Inflammatory macrophage treated with lipopolysaccharide for 4 hours (primary cell): Measurements from ENCODE around the gene SELENOS.

ENCODE experiments used
- DNase-seq: peaks from one replicate; pipeline ENCODE4 v3.0.0-alpha.2; 2020

SELENOS gene

GRCh38 chr15:101277038-101277822 lies at the start of gene SELENOS:
TSS of gene SELENOS (minus strand) at chr15:101277485. CDS start at chr15:101277417, 68 bp downstream.
- DNase-seq = peak; percentile 96

- no peak for DNase-seq
Observed at GRCh38 chr15:101326462-101327146, 49.3 kb upstream of the SELENOS start.

- DNase-seq = no peak
Observed at GRCh38 chr15:101326026-101326315, 48.7 kb upstream of the SELENOS start.

GRCh38 chr15:101325263-101326025 lies 48.2 kb upstream of the SELENOS start:
- DNase-seq = no peak

GRCh38 chr15:101324524-101325177 lies 47.4 kb upstream of the SELENOS start:
- no peak for DNase-seq

- DNase-seq = no peak
Observed at GRCh38 chr15:101323793-101324523, 46.7 kb upstream of the SELENOS start.

- no peak for DNase-seq
Observed at GRCh38 chr15:101322854-101323477, 45.7 kb upstream of the SELENOS start.

- no peak for DNase-seq
Observed at GRCh38 chr15:101322016-101322695, 44.9 kb upstream of the SELENOS start.

GRCh38 chr15:101320501-101321052 lies 43.3 kb upstream of the SELENOS start:
- DNase-seq = peak; percentile 86

- DNase-seq = no peak
Observed at GRCh38 chr15:101318839-101319238, 41.6 kb upstream of the SELENOS start.

- DNase-seq = no peak
Observed at GRCh38 chr15:101318147-101318819, 41.0 kb upstream of the SELENOS start.

- DNase-seq = no peak
Observed at GRCh38 chr15:101317336-101317872, 40.1 kb upstream of the SELENOS start.

GRCh38 chr15:101316529-101316928 lies 39.2 kb upstream of the SELENOS start:
- no peak for DNase-seq

- DNase-seq = no peak
Observed at GRCh38 chr15:101315736-101316135, 38.5 kb upstream of the SELENOS start.

GRCh38 chr15:101314336-101315125 lies 37.2 kb upstream of the SELENOS start:
- no peak for DNase-seq

- no peak for DNase-seq
Observed at GRCh38 chr15:101313041-101313761, 35.9 kb upstream of the SELENOS start.

GRCh38 chr15:101310508-101310907 lies 33.2 kb upstream of the SELENOS start:
- DNase-seq = no peak

GRCh38 chr15:101310161-101310480 lies 32.8 kb upstream of the SELENOS start:
- no peak for DNase-seq
